ENCODE measurements around the gene STRIP2. TPM values are rescaled to one million over a fixed set of nuclear protein-coding genes. Genes with fewer than 3 reads are reported as not detected.
A peak's percentile ranks its signal among the peaks of the same experiment; 100 is the strongest.

STRIP2 gene
- total RNA-seq, 1 experiment from 2014 or later: 5.1 TPM

- ChIA-PET POLR2A (interaction anchor here (0.6 kb wide), 1 partner anchor 57 kb away, joined by 3 read pairs; no protein-coding TSS in a partner anchor), CTCF (interaction anchor here (0.6 kb wide), 1 partner anchor 1204 kb away, joined by 3 read pairs; no protein-coding TSS in a partner anchor)
- no peak for DNase-seq (ENCODE audit: low read depth, low spot score)
- Histone ChIP-seq H3K9me3 (ENCODE audit: control insufficient read depth, insufficient read depth, low read depth, low read length) (no peaks in the 10 kb centered on the region), H3K27ac (ENCODE audit: low read length) (peak overlapping the region; percentile 54), H3K4me3 (ENCODE audit: low read depth in 2 of 2, low read length in 2 of 2) (peak overlapping the region; percentile 80 to 82), H3K4me1 (ENCODE audit: control insufficient read depth, insufficient read depth, low read length) (peaks cover 4% of the 10 kb centered on the region), H3K27me3 (ENCODE audit: control insufficient read depth, insufficient read depth, low read length) (peaks cover 6% of the 10 kb centered on the region; the same call in 1 of the 2 replicates), H3K36me3 (ENCODE audit: control insufficient read depth, insufficient read depth, low read length) (no peaks in the 10 kb centered on the region)
- in situ Hi-C loops (cut with HindIII; ENCODE audit: low pct_unique_long_range_greater_than_20kb, low sequenced_read_pairs) (no loop called here), intact Hi-C loops (cut with micrococcal nuclease; ENCODE audit: unreplicated experiment) (no loop called here)
- TF ChIP-seq REST (IDR thresholded peaks at IDR 0.05; ENCODE audit: insufficient read depth in 1 of 2, low read depth in 2 of 2, low read length in 1 of 2): no peak
- BruUV-seq (replicated peaks): no TSS peak
- peak; percentile 33; the same call in 1 of the 2 replicates for ATAC-seq
These were observed 565 bp downstream of the STRIP2 start for GRCh38 chr7:129434675-129435318.

GRCh38 chr7:129435414-129435829 is 1.2 kb downstream of the STRIP2 start:
- Histone ChIP-seq H3K9me3 (ENCODE audit: control insufficient read depth, insufficient read depth, low read depth, low read length) (no peaks in the 10 kb centered on the region), H3K36me3 (ENCODE audit: control insufficient read depth, insufficient read depth, low read length) (no peaks in the 10 kb centered on the region), H3K4me1 (ENCODE audit: control insufficient read depth, insufficient read depth, low read length) (peaks cover 4% of the 10 kb centered on the region), H3K27me3 (ENCODE audit: control insufficient read depth, insufficient read depth, low read length) (peaks cover 6% of the 10 kb centered on the region; the same call in 1 of the 2 replicates), H3K27ac (ENCODE audit: low read length) (no peak overlapping the region), H3K4me3 (ENCODE audit: low read depth in 2 of 2, low read length in 2 of 2) (peak overlapping the region; percentile 80 to 82)
- ChIA-PET POLR2A (no interaction called here), CTCF (no interaction called here)
- no peak for TF ChIP-seq POLR2AphosphoS5 (IDR thresholded peaks at IDR 0.05; ENCODE audit: low read depth, low read length)
- TF ChIP-seq TCF7L2 (IDR thresholded peaks at IDR 0.05; ENCODE audit: low read depth, low read length): no peak
- no peak for TF ChIP-seq CTCF (IDR thresholded peaks at IDR 0.05)
- TF ChIP-seq SIN3A (IDR thresholded peaks at IDR 0.05; ENCODE audit: borderline replicate concordance, insufficient read depth, low read depth, low read length): no peak
- TF ChIP-seq REST (IDR thresholded peaks at IDR 0.05; ENCODE audit: insufficient read depth in 1 of 2, low read depth in 2 of 2, low read length in 1 of 2): no peak
- in situ Hi-C loops (cut with HindIII; ENCODE audit: low pct_unique_long_range_greater_than_20kb, low sequenced_read_pairs) (no loop called here), intact Hi-C loops (cut with micrococcal nuclease; ENCODE audit: unreplicated experiment) (no loop called here)
- no peak for DNase-seq (ENCODE audit: low read depth, low spot score)
- BruUV-seq (replicated peaks): no TSS peak
- no peak for ATAC-seq

All from Panc1 (cell line).